GM19395 (cell line): ENCODE data around the gene PLSCR3.

Experiments used
- ATAC-seq: cut with Tn5 transposase; IDR thresholded peaks from one replicate; pipeline ENCODE4 v1.9.1; 2021; ENCODE audit warnings: mild to moderate bottlenecking, moderate library complexity; ENCODE audit not compliant: unreplicated experiment

The PLSCR3 gene

DNA sequence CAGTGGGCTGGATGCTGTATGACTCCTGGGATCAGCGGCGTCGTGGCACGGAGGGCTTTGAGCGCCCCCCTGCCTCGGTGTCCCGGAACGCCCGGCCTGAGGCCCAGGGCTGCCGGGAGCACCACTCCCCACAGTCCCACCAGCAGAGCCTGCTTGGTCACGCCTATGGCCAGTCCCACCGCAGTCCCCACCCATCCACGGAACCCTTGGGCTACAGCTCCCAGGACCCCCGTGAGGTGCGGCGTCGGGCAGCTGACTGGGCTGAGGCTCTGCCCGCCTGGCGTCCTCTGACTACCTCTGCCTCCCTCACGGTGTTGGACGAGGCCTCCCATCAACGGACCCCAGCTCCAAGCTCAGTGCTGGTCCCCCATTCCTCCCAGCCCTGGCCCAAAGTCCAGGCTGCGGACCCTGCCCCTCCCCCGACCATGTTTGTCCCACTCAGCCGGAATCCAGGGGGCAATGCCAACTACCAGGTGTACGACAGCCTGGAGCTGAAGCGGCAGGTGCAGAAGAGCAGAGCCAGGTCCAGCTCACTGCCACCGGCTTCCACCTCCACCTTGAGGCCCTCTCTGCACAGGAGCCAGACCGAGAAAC, 32.7 kb upstream of the PLSCR3 start:
- no peak for ATAC-seq

DNA sequence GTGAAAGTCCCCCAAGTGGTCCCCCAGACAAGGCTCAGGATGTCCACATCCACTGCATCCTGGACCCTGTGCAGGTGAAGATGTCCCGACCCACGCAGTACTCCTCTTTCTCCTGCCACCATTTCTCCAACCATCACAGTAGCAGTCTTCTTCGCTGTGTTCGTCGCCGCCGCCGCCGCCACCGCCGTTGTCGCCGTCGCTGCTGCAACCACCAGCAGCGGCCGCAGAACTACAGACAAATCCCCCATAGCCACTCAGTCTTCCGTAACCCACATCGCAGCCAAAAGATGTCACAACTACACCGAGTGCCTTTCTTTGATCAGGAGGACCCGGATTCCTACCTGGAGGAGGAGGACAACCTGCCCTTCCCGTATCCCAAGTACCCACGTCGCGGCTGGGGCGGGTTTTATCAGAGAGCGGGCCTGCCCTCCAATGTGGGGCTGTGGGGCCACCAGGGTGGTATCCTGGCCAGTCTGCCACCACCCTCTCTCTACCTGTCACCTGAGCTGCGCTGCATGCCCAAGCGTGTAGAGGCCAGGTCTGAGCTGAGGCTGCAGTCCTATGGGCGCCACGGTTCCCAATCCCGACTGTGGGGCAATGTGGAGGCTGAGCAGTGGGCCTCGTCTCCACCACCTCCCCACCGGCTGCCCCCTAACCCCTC, 32.0 kb upstream of the PLSCR3 start:
- no peak for ATAC-seq

DNA sequence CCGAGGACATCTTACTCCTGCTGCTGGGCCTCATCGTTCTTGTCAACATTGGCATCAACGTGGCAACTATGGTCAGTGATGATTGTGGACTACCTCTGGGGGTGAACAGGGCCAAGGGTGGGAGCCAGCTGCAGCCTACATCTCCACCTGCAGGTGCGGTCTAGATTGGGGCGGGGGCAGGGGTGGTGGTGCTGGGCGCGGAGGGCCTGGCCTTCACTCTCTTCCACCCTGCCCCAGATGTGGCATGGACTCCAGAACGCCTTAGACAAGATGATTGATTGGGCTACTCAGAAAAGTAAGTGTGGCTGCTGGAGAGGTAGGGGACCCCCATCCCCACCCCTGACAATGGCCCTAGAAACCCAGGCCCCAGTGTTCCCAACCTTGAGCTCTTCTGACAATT, 31.4 kb upstream of the PLSCR3 start:
- no peak for ATAC-seq

DNA sequence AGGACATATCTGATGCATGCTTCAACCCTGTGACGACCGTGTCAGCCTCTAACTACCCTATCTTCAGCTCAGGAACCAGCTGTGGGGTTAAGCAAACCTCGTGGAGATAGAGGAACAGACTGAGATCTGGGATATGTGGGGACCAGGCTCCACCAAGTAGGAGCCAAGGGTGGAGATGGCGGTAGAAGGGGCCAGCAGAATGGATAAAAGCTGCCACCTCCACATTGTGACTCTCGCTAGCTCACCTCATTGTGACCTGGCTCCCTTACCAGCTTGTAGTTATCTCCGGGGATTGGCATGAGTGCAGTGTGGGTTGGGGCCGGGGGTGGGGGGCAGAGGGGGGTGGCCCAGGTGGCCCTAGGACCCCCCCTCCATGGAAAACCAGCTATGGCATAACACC, 31.0 kb upstream of the PLSCR3 start, which contains the start of gene SPEM2:
TSS of gene SPEM2 (plus strand) at position 301 of the 400 bp plus-strand sequence. CDS start at position 374, 73 bp downstream.
- no peak for ATAC-seq

DNA sequence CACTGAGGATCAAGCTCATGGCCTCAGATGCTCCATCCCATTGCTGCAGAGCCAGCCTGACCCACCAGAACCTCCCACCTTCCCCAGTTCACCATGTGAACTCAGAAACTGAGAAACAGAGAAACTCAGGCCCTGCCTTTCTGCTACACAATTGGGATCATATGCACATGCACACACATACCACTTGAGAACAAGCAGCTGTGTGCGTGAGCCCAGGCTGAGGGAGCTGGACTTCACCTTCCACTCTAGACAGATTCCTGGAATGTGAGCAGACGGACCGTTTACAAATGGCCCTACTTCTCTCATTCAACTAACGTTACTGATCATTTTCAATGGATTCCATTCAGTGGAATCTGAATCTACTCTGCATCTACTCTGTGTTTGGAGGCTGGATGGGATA, 29.4 kb upstream of the PLSCR3 start:
- no peak for ATAC-seq

DNA sequence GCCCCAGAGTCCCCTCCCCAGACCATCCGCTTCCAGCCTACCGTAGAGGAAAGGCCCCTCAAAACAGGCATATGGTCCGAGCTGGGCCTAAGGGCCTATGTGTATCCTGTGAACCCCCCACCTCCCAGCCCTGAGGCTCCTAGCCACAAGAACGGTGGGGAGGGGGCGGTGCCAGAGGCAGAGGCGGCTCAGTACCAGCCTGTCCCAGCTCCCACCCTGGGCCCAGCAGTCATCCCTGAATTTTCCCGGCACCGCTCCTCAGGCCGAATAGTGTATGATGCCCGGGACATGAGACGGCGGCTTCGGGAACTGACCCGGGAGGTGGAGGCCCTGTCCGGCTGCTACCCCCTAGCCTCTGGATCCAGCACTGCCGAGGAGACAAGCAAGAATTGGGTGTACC, 26.9 kb upstream of the PLSCR3 start:
- no peak for ATAC-seq

DNA sequence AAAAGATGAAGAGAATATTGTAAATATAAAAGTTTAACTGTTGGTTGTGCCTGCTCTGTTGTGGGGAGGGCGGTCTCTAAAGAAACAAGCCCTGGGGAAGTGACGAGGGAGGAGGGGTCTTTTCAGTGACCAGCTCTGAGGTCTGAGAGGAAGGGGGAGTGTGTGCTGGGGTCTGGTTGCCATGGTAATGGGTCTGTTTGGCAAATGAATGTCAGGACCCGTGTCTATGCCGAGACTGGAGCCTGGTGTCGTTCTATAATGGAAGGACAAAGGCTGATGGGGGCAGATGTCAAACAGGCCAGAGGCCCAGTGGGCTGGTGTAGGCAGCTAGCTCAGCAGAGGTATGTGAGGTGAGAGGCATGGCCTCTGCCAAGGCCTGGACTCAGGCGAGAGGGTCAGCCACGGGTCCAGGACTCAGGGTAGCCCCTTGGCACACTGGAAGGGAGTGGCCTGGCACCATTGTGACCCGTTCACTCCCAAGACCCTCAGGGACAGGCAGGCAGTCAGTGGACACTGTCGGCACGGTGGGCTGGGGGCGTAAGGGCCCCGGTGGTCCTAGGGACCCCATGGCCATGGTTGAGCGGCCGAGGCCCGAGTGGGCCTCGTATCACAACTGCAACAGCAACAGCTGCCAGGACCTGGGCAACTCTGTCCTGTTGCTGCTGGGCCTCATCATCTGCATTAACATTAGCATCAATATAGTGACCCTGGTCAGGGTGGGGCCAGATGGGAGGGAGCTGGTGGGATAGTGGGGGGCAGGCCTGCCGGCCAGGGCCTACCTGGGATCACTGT, 25.7 kb upstream of the PLSCR3 start, which contains the start of gene SPEM1:
TSS of gene SPEM1 (plus strand) at position 506 of the 792 bp plus-strand sequence. CDS start at position 567, 61 bp downstream.
- ATAC-seq, result no peak

DNA sequence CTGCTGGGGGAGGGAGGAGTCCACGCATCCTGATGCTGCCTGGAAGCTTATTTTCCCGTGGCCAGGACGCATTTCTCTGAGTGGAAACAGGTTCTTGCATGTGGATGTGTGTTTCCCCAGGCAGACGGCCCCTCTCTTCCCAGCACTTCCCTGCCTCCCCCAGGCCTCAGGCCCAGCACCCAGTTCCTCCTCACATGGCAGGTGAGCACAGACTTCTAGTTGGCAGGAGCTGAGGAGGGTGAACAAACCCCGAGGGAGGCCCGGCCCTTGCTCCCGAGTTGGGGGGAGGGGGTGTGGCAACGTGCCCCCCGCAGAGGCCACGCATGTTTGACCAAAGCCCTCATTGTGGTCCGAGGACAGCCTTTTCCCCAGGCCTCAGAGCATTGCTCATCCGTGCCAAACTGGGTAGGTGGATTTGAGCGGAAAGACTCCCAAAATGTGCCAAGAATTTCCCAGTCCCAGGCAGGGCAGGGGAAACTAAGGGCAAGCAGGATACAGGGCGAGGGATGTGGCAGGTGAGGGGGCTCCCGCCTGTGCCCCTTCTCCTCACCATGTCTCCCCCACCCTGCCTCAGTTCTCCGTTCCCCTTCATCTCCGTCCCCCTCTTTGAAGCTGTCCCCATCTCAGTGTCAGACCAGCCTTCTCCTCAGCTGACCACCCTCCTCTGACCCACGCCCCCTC, 24.3 kb upstream of the PLSCR3 start:
- ATAC-seq, result no peak

DNA sequence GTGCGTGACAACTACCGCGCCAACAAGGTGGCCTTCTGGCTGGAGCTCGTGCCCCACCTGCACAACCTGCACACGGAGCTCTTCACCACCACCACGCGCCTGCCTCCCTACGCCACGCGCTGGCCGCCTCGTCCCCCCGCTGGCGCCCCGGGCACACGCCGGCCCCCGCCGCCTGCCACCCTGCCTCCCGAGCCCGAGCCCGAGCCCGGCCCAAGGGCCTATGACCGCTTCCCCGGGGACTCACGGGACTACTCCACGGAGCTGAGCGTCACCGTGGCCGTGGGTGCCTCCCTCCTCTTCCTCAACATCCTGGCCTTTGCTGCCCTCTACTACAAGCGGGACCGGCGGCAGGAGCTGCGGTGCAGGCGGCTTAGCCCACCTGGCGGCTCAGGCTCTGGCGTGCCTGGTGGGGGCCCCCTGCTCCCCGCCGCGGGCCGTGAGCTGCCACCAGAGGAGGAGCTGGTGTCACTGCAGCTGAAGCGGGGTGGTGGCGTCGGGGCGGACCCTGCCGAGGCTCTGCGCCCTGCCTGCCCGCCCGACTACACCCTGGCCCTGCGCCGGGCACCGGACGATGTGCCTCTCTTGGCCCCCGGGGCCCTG, 22.8 kb upstream of the PLSCR3 start:
- no peak for ATAC-seq

DNA sequence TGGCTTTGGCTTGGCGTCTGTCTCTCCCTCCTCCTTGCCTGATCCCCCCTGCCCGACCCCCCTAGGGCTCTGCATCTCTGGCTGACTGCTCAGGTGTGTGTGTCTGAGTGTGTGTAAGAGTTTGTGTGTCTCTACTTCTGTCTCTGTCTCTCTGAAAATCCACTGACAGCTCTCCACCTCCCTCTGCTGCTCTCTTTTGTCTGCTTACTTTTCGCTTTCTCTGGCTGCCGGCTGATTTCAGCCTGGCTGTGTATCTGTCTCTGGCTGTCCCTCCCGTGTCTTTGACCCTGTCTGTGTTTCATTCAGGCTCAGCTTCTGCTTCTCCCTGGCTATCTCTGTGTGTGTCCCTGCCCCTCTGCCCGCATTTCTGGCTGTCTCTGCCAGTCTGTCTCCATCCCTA, 22.0 kb upstream of the PLSCR3 start:
- no peak for ATAC-seq

DNA sequence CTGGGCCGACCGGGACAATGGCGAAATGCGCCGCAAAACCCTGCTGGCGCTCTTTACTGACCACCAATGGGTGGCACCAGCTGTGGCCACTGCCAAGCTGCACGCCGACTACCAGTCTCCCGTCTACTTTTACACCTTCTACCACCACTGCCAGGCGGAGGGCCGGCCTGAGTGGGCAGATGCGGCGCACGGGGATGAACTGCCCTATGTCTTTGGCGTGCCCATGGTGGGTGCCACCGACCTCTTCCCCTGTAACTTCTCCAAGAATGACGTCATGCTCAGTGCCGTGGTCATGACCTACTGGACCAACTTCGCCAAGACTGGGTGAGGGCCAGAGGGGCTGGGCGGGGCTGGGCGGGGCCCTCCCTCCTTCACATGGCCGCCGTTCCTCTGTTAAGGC, 21.5 kb upstream of the PLSCR3 start:
- ATAC-seq, result no peak

DNA sequence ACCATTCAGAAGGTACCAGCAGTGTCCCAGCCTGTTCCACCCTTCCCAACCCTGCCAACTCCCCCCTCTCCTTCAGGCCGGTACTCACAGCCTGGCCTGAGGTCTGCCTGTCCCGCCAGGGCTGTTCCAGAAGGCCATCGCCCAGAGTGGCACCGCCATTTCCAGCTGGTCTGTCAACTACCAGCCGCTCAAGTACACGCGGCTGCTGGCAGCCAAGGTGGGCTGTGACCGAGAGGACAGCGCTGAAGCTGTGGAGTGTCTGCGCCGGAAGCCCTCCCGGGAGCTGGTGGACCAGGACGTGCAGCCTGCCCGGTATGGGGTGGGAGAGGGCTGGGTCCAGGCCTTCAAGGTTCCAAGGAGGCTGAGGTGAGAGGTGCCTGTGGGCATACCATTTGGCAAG, 20.5 kb upstream of the PLSCR3 start:
- no peak for ATAC-seq

DNA sequence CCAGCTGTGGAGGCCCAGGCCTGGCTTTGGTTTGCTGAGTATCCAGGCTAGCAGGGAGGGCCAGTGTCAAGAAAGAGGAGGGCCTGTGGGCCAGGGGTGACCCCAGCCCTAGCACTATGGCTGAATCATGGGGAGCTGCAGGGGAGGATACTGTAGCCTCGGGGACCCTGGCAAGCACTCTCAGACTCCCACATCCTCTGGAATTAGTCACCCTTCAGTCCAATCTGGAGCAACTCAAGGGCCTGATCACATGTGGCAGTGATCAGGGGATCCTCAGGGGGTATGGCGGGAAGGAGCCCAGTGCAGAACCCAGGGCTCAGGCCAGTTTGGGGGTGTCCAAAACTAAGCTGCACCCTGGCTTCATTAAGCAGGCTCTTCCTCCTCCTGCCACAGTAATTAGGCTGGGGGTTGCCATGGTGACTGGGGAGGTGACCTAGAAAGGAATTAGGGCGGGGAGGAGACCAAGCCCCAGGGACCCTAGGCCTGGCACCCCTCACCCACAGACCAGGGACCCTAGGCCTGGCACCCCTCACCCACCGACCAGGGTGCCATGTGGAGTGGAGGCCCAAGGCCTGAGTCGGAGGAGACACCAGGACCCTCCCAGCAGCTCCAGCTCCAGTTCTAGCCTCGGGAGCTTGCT, 19.1 kb upstream of the PLSCR3 start:
- ATAC-seq, result no peak

DNA sequence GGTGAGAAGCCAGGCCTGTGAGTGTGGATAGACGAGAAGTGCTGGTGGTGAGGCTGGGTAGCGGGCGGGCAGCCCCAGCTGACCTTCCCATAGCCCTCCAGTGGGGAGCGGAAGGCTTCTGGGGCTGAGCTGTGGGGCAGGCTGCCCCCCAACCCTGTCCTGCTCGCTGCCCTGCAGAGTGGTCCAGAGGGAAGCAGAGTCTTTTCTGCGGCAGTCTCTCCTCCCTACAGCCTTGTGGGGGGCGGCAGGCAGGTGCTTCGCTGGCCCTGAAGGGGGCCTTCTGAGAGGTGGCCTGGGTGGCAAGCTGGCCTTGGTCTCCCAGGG, 17.1 kb upstream of the PLSCR3 start:
- no peak for ATAC-seq

DNA sequence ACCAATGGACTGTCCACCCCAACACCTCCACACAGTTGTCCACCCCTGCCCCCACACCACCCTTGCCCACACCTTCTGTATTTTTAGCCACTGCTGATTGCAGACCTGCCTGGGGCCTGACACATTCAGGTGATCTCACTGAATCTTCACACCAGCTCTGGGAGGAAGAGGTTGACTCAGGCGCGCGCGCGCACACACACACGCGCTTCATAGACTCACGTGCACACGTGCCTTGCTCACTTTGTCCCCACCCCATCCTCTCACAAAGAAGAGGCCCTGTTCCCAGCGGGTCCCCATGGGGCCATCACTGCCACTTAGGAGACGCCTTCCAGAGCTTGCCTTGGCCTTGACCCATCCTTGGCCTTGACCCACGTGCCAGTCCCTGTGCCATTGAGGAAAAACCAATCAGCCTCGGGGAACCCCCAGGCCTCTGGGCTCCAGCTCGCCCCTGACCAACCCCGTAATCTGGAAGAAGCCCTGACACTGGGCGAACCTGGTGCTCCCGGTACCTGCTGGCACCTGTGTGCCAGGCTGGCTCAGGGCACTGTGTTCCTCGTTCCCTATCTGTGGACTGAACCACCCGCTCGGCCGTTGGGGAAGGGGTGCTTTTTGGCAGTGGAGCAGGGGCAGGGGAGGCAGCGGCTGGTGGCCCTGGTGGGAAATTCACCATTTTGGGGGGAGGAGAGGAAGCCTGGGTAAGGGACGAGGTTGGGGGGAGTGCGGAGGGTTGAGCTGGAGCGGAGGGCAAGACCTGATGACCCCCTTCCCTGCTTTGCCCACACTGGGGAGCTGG, 16.5 kb upstream of the PLSCR3 start:
- ATAC-seq, result no peak

DNA sequence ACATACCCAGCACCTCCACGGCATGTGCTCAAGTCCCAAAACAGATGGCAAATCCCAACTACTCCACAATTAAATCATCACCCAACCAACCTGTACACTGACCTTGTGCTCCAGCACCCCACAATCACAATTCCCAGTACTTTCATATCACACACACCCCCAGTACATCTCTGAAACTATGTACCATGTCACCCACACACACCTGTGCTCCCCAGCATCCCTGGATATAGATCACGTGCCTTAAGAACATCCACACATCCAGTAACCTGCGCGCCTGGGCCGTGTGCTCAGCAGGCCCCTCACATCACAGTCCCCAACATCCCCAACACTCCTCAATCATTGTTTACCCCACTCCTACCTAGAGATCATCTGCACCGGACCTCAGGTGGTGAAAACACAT, 15.4 kb upstream of the PLSCR3 start:
- ATAC-seq, result no peak

DNA sequence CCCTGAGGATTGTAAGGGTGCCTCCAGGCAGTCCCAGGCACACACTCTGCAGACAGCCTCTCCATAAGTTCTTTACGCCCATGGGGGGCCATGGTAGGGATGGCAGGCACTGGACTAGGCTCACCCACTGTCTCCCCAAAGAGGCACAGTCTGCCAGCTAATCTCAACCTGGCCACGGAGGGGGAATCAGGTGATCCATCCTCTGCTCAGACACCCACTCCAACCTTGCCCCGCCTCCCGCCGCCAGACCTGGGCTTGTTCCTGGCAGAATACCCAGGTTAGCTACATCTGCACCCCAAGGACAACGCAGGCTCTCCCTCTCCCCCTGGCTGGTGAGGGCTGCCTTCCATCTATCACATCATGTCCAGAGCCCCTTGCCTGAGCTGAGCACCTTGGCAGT, 14.5 kb upstream of the PLSCR3 start:
- ATAC-seq, result no peak

DNA sequence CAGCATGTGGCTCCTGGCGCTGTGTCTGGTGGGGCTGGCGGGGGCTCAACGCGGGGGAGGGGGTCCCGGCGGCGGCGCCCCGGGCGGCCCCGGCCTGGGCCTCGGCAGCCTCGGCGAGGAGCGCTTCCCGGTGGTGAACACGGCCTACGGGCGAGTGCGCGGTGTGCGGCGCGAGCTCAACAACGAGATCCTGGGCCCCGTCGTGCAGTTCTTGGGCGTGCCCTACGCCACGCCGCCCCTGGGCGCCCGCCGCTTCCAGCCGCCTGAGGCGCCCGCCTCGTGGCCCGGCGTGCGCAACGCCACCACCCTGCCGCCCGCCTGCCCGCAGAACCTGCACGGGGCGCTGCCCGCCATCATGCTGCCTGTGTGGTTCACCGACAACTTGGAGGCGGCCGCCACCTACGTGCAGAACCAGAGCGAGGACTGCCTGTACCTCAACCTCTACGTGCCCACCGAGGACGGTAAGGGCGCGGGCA, 14.0 kb upstream of the PLSCR3 start:
- ATAC-seq, result no peak

DNA sequence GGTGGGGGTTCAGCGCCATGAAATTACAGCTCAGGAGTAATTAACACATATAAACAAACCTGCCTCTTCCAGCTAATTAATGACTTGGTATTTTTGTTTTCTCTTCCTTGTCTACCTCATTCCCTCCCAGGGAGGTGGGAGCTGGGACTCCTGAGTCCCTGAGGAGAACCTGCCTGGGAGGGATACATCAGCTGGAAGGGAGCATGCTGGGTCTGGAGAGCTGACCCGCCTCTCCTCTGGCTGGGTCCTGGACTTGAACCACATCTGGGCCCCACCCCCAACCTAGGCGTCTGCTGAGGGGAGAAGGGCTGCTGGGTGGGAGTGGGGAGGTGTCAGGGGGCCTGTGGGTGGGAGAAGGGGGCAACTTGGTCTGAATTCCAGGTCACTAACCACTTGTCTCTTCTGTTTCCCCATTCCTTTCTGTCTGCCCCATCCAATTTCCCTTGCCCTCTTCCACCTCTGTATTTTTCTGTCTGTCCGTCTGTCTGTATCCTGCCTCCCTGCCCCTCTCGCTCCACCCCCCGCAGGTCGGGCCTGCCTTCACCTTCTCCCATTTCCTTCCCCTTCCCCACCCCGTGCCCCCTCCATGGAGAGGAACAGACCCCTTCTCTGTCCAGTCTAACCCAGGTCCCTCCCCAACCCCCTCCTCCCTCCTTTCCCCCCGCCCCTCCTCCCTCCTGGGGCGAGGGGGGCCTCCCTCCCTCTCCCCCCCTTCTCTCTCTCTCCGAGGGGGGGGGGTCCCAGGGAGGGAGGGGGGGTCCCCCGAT, 13.3 kb upstream of the PLSCR3 start, which contains the start of gene NLGN2:
TSS of gene NLGN2 (plus strand) at position 361 of the 767 bp plus-strand sequence. CDS start 411 bp downstream, outside the sequence.
- ATAC-seq, result no peak
